Measurements from ENCODE around the gene GIGYF1. TPM values are rescaled to one million over a fixed set of nuclear protein-coding genes. Genes with fewer than 3 reads are reported as not detected.
"Not testable (repeated sequence)": the region's sequence is repeated elsewhere in the genome, so short reads cannot be mapped to it uniquely, and the experiment has no call there.

Gene GIGYF1
- total RNA-seq, 2 donors from 2014 or later: 20.9 to 33.4 TPM

DNA sequence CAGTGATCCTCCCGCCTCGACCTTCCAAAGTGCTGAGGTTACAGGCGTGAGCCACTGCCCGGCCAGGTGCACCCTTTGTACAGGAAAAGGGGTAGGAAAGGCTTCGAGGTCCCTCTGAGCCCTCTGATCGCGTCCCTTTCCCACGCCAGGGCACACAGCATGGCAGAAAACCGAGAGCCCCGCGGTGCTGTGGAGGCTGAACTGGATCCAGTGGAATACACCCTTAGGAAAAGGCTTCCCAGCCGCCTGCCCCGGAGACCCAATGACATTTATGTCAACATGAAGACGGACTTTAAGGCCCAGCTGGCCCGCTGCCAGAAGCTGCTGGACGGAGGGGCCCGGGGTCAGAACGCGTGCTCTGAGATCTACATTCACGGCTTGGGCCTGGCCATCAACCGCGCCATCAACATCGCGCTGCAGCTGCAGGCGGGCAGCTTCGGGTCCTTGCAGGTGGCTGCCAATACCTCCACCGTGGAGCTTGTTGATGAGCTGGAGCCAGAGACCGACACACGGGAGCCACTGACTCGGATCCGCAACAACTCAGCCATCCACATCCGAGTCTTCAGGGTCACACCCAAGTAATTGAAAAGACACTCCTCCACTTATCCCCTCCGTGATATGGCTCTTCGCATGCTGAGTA is 12.7 kb upstream of the GIGYF1 start:
- Histone ChIP-seq H3K9me3 (no peaks in the 10 kb centered on the region), H3K4me3 (peak overlapping the region; percentile 62), H3K36me3 (no peaks in the 10 kb centered on the region), H3K27me3 (no peaks in the 10 kb centered on the region), H3K27ac (no peak overlapping the region), H3K4me1 (peaks cover 10% of the 10 kb centered on the region), H3K9ac (ENCODE audit: low read depth in 2 of 2, low read length in 2 of 2) (peak overlapping the region; percentile 70 to 94)
- TF ChIP-seq, protein P1, sequence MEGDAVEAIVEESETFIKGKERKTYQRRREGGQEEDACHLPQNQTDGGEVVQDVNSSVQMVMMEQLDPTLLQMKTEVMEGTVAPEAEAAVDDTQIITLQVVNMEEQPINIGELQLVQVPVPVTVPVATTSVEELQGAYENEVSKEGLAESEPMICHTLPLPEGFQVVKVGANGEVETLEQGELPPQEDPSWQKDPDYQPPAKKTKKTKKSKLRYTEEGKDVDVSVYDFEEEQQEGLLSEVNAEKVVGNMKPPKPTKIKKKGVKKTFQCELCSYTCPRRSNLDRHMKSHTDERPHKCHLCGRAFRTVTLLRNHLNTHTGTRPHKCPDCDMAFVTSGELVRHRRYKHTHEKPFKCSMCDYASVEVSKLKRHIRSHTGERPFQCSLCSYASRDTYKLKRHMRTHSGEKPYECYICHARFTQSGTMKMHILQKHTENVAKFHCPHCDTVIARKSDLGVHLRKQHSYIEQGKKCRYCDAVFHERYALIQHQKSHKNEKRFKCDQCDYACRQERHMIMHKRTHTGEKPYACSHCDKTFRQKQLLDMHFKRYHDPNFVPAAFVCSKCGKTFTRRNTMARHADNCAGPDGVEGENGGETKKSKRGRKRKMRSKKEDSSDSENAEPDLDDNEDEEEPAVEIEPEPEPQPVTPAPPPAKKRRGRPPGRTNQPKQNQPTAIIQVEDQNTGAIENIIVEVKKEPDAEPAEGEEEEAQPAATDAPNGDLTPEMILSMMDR (IDR thresholded peaks at IDR 0.05): no peak
- intact Hi-C loops (cut with DNase I): loop anchor here (5.0 kb wide), 1 partner anchor 146 kb away; the partner anchor contains the start of gene SLC12A9
- peak; percentile 41 for DNase-seq

GRCh38 chr7:100705753-100706671 is 12.0 kb upstream of the GIGYF1 start, which contains the start of gene POP7:
Gene POP7 (plus strand): TSS chr7:100706121. CDS start chr7:100706831, 710 bp downstream.
- H3K9ac ChIP-seq (ENCODE audit: low read depth in 2 of 2, low read length in 2 of 2): peak within 1 kb of the TSS; percentile 70 to 95
- intact Hi-C loops (cut with DNase I): loop anchor here (5.0 kb wide), 1 partner anchor 146 kb away; the partner anchor contains the start of gene SLC12A9
- TF ChIP-seq, protein P1 (IDR thresholded peaks at IDR 0.05): no peak
- H3K36me3 ChIP-seq: no peaks in the 10 kb centered on the region
- peaks cover 10% of the 10 kb centered on the region for H3K4me1 ChIP-seq
- no peaks in the 10 kb centered on the region for H3K9me3 ChIP-seq
- H3K27me3 ChIP-seq: no peaks in the 10 kb centered on the region
- DNase-seq: peak; percentile 99
- peak within 1 kb of the TSS; percentile 62 for H3K4me3 ChIP-seq
- H3K27ac ChIP-seq: peak within 1 kb of the TSS; percentile 90

DNA sequence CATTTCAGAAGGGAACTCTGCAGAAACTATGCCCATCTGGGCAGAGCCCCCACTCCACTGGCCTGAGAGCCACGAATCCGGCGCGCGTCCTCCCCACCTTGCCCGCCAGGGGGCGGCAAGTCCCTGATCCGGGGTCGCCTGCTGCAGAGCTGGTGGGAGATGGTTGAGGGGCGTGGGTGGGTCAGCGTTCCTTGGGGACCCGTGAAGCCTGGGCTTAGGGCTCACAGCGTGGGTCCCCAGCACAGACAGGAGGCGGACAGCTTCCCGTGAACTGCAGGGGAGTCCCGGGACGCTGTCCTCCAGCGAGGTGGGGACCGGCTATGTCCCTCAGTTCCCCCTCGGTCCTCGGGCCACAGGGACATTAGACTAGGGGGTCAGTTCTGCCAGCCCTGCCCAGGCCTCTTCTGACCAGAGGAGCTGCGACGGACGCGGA is 11.3 kb upstream of the GIGYF1 start:
- no peaks in the 10 kb centered on the region for H3K36me3 ChIP-seq
- peak overlapping the region; percentile 90 for H3K27ac ChIP-seq
- peaks cover 10% of the 10 kb centered on the region for H3K4me1 ChIP-seq
- peak overlapping the region; percentile 62 for H3K4me3 ChIP-seq
- H3K27me3 ChIP-seq: no peaks in the 10 kb centered on the region
- no peaks in the 10 kb centered on the region for H3K9me3 ChIP-seq
- peak; percentile 86 for DNase-seq
- intact Hi-C loops (cut with DNase I): loop anchor here (5.0 kb wide), 1 partner anchor 147 kb away; the partner anchor contains the start of gene SLC12A9
- H3K9ac ChIP-seq (ENCODE audit: low read depth in 2 of 2, low read length in 2 of 2): peak overlapping the region; percentile 70 to 95
- TF ChIP-seq, protein P1 (IDR thresholded peaks at IDR 0.05): peak; percentile 98

GRCh38 chr7:100701089-100701488 is 7.0 kb upstream of the GIGYF1 start:
- H3K4me3 ChIP-seq; H3K36me3 ChIP-seq; DNase-seq; H3K9ac ChIP-seq (ENCODE audit: low read depth in 2 of 2, low read length in 2 of 2); H3K9me3 ChIP-seq; H3K27ac ChIP-seq; H3K27me3 ChIP-seq; H3K4me1 ChIP-seq; intact Hi-C loops (cut with DNase I): not testable (repeated sequence)

DNA sequence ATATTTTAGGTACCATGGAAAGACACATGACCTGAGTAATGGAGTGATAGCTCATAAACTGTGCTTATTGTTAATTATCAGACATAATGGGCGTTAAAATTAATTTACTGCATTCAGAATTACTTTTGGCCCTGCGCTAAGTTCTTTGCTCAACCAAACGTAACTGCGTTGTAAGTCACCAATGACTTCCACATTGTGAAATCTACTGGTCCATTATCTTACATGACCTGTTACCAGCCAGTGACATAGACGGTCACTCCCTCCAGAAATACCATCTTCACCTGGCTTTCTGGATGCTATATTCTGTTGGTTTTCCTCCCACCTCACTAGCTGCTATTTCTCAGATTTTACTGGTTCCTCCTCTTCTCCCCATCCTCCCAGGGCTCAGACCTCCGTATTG is 5.0 kb upstream of the GIGYF1 start:
- intact Hi-C loops (cut with DNase I): no loop called here
- Histone ChIP-seq H3K4me3 (no peak overlapping the region), H3K4me1 (no peaks in the 10 kb centered on the region), H3K36me3 (no peaks in the 10 kb centered on the region), H3K27ac (no peak overlapping the region), H3K27me3 (no peaks in the 10 kb centered on the region), H3K9me3 (no peaks in the 10 kb centered on the region), H3K9ac (ENCODE audit: low read depth in 2 of 2, low read length in 2 of 2) (no peak overlapping the region)
- TF ChIP-seq, protein P1 (IDR thresholded peaks at IDR 0.05): no peak
- DNase-seq: no peak

Measured in colonic mucosa (tissue), 4 donors.